HepG2 (cell line): Measurements from ENCODE around the gene MRPL37. TPM values are rescaled to one million over a fixed set of nuclear protein-coding genes. Genes with fewer than 3 reads are reported as not detected.
"Not testable (repeated sequence)": the region's sequence is repeated elsewhere in the genome, so short reads cannot be mapped to it uniquely, and the experiment has no call there.

Experiments used
- ATAC-seq: fragments of 200-7000 bp; cut with Tn5 transposase; 3 replicates; pipeline ENCODE4 v1.9.1; 2020; ENCODE audit warnings: mild to moderate bottlenecking, moderate library complexity
- BruUV-seq: library from RNA; stranded (reverse); fragments of 400-500 nt; replicated peaks from 2 replicates; lab custom pipeline; 2021; lab: Mats Ljungman, UMichigan
- CTCF ChIA-PET: fragments of 300-600 bp; formaldehyde crosslinking; extraction: SDS; loops from one replicate; lab custom pipeline; 2021; ENCODE audit warnings: low total read pairs, inconsistent platforms, low intra/inter-chr PET ratio; lab: Yijun Ruan, JAX
- POLR2A ChIA-PET: fragments of 350-600 bp; sonication (Branson Sonifier 250); formaldehyde crosslinking; loops from one replicate; lab custom pipeline; 2020; ENCODE audit warnings: antibody characterized with exemption, inconsistent platforms; lab: Yijun Ruan, JAX
- DNase-seq: peaks from one replicate; pipeline ENCODE4 v3.0.0-alpha.2; 2015; ENCODE audit warnings: low spot score
- FAIRE-seq: peaks from 3 replicates; lab custom pipeline; 2011; peaks lifted over from hg19 to GRCh38; lab: Jason Lieb, UNC
- H2AFZ ChIP-seq: one replicate; pipeline ENCODE4 v1.6.1; 2011; ENCODE audit warnings: low read length, inconsistent platforms
- H3K27ac ChIP-seq: fragments of 300-600 bp; 3 replicates; pipeline ENCODE4 v1.8.0; 2011; ENCODE audit warnings: mixed run types, mild to moderate bottlenecking, mixed read lengths, low read length, inconsistent platforms; ENCODE audit not compliant: insufficient read depth; ENCODE audit errors: extremely low read length
- H3K27me3 ChIP-seq, 2 experiments: fragments of 200-600 bp in 1 of 2; 2 replicates in 1 of 2; 3 replicates in 1 of 2; pipeline versions ENCODE4 v1.6.0 to v1.8.0; 2011; ENCODE audit warnings: low read length in 2 of 2, mild to moderate bottlenecking in 2 of 2, moderate library complexity in 2 of 2, inconsistent platforms in 1 of 2; ENCODE audit not compliant: insufficient read depth in 2 of 2, control insufficient read depth in 1 of 2
- H3K36me3 ChIP-seq, 2 experiments: fragments of 200-600 bp in 1 of 2; replicated peaks in 1 of 2; 2 replicates in 1 of 2; 3 replicates in 1 of 2; pipeline versions ENCODE4 v1.5.1 to v1.8.0; 2011; ENCODE audit warnings: low read length in 2 of 2, inconsistent platforms in 1 of 2; ENCODE audit not compliant: insufficient read depth in 2 of 2, control insufficient read depth in 1 of 2
- H3K4me1 ChIP-seq: 2 replicates; pipeline ENCODE4 v1.5.1; 2012; ENCODE audit warnings: low read length, inconsistent platforms; ENCODE audit not compliant: insufficient read depth
- H3K4me2 ChIP-seq: 2 replicates; pipeline ENCODE4 v1.6.0; 2011; ENCODE audit warnings: low read depth, low read length, inconsistent platforms
- H3K4me3 ChIP-seq, 3 experiments: fragments of 200-600 bp in 1 of 3; sonication (generic), shearing (Covaris generic) in 1 of 3; replicated peaks in 1 of 3; 2 replicates each; pipeline ENCODE4 v1.5.1; 2011 to 2016; ENCODE audit warnings: low read length in 3 of 3, inconsistent platforms in 2 of 3, low read depth in 2 of 3, mild to moderate bottlenecking in 2 of 3, control low read depth in 1 of 3, mixed read lengths in 1 of 3; ENCODE audit not compliant: insufficient read depth in 1 of 3
- H3K79me2 ChIP-seq: one replicate; pipeline ENCODE4 v1.6.1; 2011; ENCODE audit warnings: low read length, inconsistent platforms; ENCODE audit not compliant: insufficient read depth
- H3K9ac ChIP-seq: 2 replicates; pipeline ENCODE4 v1.6.0; 2011; ENCODE audit warnings: mild to moderate bottlenecking, low read depth, low read length, inconsistent platforms; ENCODE audit not compliant: insufficient read depth
- H3K9me3 ChIP-seq: 2 replicates; pipeline ENCODE4 v1.5.1; 2012; ENCODE audit warnings: mild to moderate bottlenecking, low read length
- H4K20me1 ChIP-seq: 2 replicates; pipeline ENCODE4 v1.6.0; 2011; ENCODE audit warnings: inconsistent platforms, mild to moderate bottlenecking, low read length, moderate library complexity; ENCODE audit not compliant: insufficient read depth
- CEBPG ChIP-seq: IDR thresholded peaks from 2 replicates; pipeline ENCODE4 v1.6.1; 2016
- HES4 ChIP-seq: sonication (generic); formaldehyde crosslinking; IDR thresholded peaks from 2 replicates; pipeline ENCODE4 v1.9.0; 2021; ENCODE audit warnings: mild to moderate bottlenecking, missing genetic modification reagents, borderline replicate concordance
- ONECUT2 ChIP-seq: sonication (generic); formaldehyde crosslinking; IDR thresholded peaks from 2 replicates; pipeline ENCODE4 v1.4.0; 2020; ENCODE audit warnings: missing genetic modification reagents
- ZNF589 ChIP-seq: sonication (generic); formaldehyde crosslinking; conservative IDR thresholded peaks from 2 replicates; pipeline ENCODE4 v1.8.0; 2022; ENCODE audit warnings: mild to moderate bottlenecking, moderate library complexity, missing genetic modification reagents
- WGBS: methylation state at CpG from one replicate; pipeline ENCODE4 v1.1.6; 2017; ENCODE audit warnings: low lambda C conversion rate; 5-methylcytosine and 5-hydroxymethylcytosine counted together
- in situ Hi-C: cut with HindIII; loops from 2 replicates; pipeline ENCODE4 v1.10.0; 2017; ENCODE audit warnings: low pct_unique_long_range_greater_than_20kb; ENCODE audit not compliant: extremely low pct_ligation_motif_present
- intact Hi-C: fragments of 100-400 bp; cut with micrococcal nuclease; formaldehyde crosslinking; loops from one replicate; pipeline ENCODE4 v1.10.0; 2022; ENCODE audit not compliant: unreplicated experiment
- polyA plus RNA-seq, 8 experiments: library from polyadenylated mRNA; depleted of rRNA in 3 of 8; stranded (reverse) in 7 of 8; unstranded in 1 of 8; fragments of >200 nt; fragmentation: Illumina TruSeq in 4 of 8; extraction: Trizol in 4 of 8; gene quantifications; 2 replicates each; pipeline versions ENCODE4 v1.2.1 to v1.2.3, GENCODE V29; 2011 to 2016; ENCODE audit warnings: low read depth in 4 of 8, missing spikeins in 1 of 8, mixed read lengths in 1 of 8; ENCODE audit not compliant: insufficient read depth in 1 of 8
- total RNA-seq, 5 experiments: library from RNA; depleted of rRNA; stranded (reverse); fragments of >200 nt; fragmentation: Illumina TruSeq; extraction: Trizol; gene quantifications; 2 replicates each; pipeline ENCODE4 v1.2.3, GENCODE V29; 2016; ENCODE audit warnings: low read depth in 1 of 5
- TF ChIP-seq, protein P1 (sequence below): sonication (generic); formaldehyde crosslinking; IDR thresholded peaks from 2 replicates; pipeline ENCODE4 v1.5.0; 2020; ENCODE audit warnings: missing genetic modification reagents, mild to moderate bottlenecking, borderline replicate concordance
- TF ChIP-seq, protein P2 (sequence below): sonication (generic); formaldehyde crosslinking; IDR thresholded peaks from 2 replicates; pipeline ENCODE4 v1.4.0; 2020; ENCODE audit warnings: missing genetic modification reagents
- TF ChIP-seq, protein P3 (sequence below): sonication (generic); formaldehyde crosslinking; IDR thresholded peaks from 2 replicates; pipeline ENCODE4 v1.5.1; 2020; ENCODE audit warnings: mild to moderate bottlenecking, missing genetic modification reagents, borderline replicate concordance

MRPL37 gene
- total and polyA plus RNA-seq, 2 of the 13 experiments (the other 11 are each of a cell fraction or from before 2014, with no cell fraction given), result 31.7 to 127 TPM

GRCh38 chr1:54163573-54163972, 36.4 kb upstream of the MRPL37 start (continued):
- no peak for TF ChIP-seq HES4 (CRISPR knock-in tag)

DNA sequence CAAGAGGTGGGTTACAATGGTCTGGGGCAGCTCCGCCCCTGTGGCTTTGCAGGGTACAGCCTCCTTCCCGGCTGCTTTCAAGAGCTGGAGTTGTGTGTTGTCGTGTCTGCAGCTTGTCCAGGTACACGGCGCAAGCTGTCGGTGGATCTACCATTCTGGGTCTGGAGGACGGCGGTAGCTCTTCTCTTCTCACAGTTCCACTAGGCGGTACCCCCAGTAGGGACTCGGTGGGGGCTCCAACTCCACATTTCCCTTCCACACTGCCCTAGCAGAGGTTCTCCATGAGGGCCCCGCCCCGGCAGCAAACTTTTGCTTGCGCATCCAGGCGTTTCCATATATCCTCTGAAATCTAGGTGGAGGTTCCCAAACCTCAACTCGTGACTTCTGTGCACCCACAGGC, 34.8 kb upstream of the MRPL37 start:
- no peak overlapping the region for H3K9ac ChIP-seq
- ATAC-seq (peak; percentile 40), DNase-seq (peak; percentile 7), FAIRE-seq (peak; percentile 37)
- TF ChIP-seq CEBPG (CRISPR knock-in tag), result 0 out of 2 replicates have a peak, but pooled peaks have one; percentile 7
- TF ChIP-seq ONECUT2, result no peak
- TF ChIP-seq, protein P1, sequence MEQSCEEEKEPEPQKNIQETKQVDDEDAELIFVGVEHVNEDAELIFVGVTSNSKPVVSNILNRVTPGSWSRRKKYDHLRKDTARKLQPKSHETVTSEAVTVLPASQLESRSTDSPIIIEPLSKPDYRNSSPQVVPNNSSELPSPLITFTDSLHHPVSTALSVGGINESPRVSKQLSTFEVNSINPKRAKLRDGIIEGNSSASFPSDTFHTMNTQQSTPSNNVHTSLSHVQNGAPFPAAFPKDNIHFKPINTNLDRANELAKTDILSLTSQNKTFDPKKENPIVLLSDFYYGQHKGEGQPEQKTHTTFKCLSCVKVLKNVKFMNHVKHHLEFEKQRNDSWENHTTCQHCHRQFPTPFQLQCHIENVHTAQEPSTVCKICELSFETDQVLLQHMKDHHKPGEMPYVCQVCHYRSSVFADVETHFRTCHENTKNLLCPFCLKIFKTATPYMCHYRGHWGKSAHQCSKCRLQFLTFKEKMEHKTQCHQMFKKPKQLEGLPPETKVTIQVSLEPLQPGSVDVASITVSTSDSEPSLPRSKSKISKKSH, result no peak
- TF ChIP-seq, protein P2, sequence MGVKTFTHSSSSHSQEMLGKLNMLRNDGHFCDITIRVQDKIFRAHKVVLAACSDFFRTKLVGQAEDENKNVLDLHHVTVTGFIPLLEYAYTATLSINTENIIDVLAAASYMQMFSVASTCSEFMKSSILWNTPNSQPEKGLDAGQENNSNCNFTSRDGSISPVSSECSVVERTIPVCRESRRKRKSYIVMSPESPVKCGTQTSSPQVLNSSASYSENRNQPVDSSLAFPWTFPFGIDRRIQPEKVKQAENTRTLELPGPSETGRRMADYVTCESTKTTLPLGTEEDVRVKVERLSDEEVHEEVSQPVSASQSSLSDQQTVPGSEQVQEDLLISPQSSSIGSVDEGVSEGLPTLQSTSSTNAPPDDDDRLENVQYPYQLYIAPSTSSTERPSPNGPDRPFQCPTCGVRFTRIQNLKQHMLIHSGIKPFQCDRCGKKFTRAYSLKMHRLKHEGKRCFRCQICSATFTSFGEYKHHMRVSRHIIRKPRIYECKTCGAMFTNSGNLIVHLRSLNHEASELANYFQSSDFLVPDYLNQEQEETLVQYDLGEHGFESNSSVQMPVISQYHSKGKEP, result no peak
- TF ChIP-seq, protein P3, sequence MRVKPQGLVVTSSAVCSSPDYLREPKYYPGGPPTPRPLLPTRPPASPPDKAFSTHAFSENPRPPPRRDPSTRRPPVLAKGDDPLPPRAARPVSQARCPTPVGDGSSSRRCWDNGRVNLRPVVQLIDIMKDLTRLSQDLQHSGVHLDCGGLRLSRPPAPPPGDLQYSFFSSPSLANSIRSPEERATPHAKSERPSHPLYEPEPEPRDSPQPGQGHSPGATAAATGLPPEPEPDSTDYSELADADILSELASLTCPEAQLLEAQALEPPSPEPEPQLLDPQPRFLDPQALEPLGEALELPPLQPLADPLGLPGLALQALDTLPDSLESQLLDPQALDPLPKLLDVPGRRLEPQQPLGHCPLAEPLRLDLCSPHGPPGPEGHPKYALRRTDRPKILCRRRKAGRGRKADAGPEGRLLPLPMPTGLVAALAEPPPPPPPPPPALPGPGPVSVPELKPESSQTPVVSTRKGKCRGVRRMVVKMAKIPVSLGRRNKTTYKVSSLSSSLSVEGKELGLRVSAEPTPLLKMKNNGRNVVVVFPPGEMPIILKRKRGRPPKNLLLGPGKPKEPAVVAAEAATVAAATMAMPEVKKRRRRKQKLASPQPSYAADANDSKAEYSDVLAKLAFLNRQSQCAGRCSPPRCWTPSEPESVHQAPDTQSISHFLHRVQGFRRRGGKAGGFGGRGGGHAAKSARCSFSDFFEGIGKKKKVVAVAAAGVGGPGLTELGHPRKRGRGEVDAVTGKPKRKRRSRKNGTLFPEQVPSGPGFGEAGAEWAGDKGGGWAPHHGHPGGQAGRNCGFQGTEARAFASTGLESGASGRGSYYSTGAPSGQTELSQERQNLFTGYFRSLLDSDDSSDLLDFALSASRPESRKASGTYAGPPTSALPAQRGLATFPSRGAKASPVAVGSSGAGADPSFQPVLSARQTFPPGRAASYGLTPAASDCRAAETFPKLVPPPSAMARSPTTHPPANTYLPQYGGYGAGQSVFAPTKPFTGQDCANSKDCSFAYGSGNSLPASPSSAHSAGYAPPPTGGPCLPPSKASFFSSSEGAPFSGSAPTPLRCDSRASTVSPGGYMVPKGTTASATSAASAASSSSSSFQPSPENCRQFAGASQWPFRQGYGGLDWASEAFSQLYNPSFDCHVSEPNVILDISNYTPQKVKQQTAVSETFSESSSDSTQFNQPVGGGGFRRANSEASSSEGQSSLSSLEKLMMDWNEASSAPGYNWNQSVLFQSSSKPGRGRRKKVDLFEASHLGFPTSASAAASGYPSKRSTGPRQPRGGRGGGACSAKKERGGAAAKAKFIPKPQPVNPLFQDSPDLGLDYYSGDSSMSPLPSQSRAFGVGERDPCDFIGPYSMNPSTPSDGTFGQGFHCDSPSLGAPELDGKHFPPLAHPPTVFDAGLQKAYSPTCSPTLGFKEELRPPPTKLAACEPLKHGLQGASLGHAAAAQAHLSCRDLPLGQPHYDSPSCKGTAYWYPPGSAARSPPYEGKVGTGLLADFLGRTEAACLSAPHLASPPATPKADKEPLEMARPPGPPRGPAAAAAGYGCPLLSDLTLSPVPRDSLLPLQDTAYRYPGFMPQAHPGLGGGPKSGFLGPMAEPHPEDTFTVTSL (CRISPR knock-in tag), result no peak
- TF ChIP-seq ZNF589 (CRISPR knock-in tag), result no peak
- BruUV-seq, result no TSS peak
- no peak overlapping the region for H3K4me3 ChIP-seq
- no peak overlapping the region for H2AFZ ChIP-seq
- no peaks in the 10 kb centered on the region for H4K20me1 ChIP-seq
- H3K4me2 ChIP-seq, result peak overlapping the region; percentile 21; the same call in 1 of the 2 replicates
- no peaks in the 10 kb centered on the region for H3K9me3 ChIP-seq
- no peaks in the 10 kb centered on the region for H3K79me2 ChIP-seq
- no peaks in the 10 kb centered on the region for H3K27me3 ChIP-seq
- ChIA-PET CTCF (interaction anchor here (0.6 kb wide), 1 partner anchor 35 kb away, joined by 3 read pairs; no protein-coding TSS in a partner anchor), POLR2A (interaction anchor here (1.1 kb wide), 1 partner anchor 35 kb away, joined by 4 read pairs; the partner anchor contains the start of genes CYB5RL and MRPL37)
- intact Hi-C loops, result no loop called here
- 66% methylated on average over 9 of the region's 15 CpGs for WGBS
- peaks cover 30% of the 10 kb centered on the region for H3K4me1 ChIP-seq
- no peak overlapping the region for H3K27ac ChIP-seq
- in situ Hi-C loops, result no loop called here
- H3K36me3 ChIP-seq, result no peaks in the 10 kb centered on the region

DNA sequence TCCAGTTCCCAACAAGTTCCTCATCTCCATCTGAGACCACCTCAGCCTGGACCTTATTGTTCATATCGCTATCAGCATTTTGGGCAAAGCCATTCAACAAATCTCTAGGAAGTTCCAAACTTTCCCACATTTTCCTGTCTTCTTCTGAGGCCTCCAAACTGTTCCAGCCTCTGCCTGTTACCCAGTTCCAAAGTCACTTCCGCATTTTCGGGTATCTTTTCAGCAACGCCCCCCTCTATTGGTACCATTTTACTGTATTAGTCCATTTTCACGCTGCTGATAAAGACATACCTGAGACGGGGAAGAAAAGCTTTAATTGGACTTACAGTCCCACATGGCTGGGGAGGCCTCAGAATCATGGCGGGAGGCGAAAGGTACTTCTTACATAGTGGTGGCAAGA, 33.6 kb upstream of the MRPL37 start:
- H4K20me1 ChIP-seq, DNase-seq, H3K27ac ChIP-seq, intact Hi-C loops, H3K4me2 ChIP-seq, H3K4me3 ChIP-seq, FAIRE-seq, BruUV-seq, in situ Hi-C loops, H3K36me3 ChIP-seq, H2AFZ ChIP-seq, POLR2A ChIA-PET, H3K9me3 ChIP-seq, H3K9ac ChIP-seq, CTCF ChIA-PET, H3K27me3 ChIP-seq, ATAC-seq, H3K79me2 ChIP-seq: not testable (repeated sequence)
- peaks cover 21% of the 10 kb centered on the region for H3K4me1 ChIP-seq
- WGBS, result 60% methylated on average over 8 of the region's 8 CpGs
